ENCODE measurements around the gene GINS1.

The GINS1 gene

DNA sequence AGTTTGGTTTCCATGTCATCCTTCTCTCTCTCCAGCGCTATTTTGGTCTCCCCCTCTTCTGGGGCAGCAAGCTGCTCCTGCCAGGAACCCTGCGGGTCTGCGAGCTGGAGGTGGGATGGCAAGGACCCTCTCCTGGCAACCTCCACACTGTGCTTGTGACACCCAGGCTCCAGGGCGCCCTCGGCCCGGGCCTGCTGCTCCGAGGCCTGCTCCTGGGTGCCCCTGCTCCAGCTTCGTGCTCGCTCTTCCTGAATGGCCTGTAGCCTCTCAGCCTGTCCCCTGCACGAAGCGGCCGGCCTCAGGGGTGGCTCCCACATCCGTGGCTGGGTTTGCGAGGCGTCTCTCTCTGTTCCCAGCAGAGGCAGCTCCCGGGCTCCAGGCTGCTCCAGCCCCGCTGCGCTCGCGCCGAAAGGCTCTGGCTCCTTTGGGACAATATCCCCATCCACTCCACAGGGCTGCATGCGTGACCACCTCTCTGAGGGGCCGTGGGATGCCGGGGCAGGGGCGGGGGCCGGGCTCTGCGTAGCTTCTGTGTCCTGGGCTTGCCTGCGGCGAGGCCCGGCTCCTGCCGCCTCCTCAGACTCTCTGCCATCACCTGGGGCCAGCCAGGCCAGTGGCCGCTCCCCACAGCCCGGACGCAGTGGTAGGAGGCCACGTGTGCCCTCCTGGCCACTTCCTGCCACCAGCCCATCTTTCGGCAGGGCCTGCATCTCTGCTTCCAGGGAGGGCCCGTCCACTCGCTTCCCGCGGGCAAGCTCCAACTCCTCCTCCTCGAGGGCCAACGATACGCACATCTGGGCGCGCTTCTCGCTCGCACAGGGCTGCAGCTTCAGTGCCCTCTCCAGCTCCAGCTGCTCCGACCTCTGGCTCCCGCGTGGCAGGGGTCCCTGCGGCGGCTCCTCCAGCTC is 68.9 kb downstream of the GINS1 start:
- DNase-seq (ENCODE audit: low read depth in 2 of 3, low spot score in 1 of 3) = no peak

DNA sequence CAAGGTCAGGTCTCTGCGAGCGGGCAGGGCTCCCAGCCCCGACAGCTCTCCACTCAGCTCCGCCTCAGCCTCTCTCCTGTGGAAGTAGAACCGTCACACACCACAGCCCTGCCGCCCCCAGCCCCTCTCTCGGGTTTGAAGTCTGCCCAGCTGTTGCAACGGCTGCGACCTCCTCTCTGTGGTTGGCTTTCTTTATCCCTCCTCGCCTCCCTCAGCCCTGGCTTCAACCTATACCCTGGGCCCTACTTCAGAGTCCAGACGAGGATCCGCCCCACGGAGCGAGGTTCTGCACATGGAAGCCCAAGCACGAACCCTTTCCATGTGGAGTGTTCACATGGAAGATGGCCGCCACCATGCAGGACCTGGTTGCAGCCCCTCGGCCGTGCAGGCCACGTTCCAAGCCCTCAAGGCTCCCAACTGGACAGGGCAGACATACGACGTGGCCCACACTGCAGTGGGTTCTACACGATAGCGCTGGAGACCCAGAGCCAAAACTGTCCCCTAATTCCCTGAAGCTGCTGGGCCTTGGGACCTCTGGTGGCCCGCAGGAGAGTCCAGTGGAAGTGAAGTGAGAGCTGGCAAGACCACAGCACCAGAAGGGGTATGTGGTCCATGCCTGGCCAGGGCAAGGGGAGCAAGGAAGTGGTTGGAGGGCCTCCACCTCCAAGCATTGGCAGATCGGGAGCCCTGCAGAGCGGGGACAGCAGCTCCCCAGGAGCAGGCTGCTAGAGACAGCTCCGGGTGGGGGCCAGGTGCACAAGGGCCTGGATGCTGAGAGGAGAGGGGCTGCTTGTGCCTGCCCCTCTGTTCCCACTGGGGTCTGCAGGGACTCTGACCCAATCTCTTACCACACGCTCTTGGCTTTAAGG is 69.8 kb downstream of the GINS1 start:
- no peak for DNase-seq (ENCODE audit: low read depth in 2 of 3, low spot score in 1 of 3)

DNA sequence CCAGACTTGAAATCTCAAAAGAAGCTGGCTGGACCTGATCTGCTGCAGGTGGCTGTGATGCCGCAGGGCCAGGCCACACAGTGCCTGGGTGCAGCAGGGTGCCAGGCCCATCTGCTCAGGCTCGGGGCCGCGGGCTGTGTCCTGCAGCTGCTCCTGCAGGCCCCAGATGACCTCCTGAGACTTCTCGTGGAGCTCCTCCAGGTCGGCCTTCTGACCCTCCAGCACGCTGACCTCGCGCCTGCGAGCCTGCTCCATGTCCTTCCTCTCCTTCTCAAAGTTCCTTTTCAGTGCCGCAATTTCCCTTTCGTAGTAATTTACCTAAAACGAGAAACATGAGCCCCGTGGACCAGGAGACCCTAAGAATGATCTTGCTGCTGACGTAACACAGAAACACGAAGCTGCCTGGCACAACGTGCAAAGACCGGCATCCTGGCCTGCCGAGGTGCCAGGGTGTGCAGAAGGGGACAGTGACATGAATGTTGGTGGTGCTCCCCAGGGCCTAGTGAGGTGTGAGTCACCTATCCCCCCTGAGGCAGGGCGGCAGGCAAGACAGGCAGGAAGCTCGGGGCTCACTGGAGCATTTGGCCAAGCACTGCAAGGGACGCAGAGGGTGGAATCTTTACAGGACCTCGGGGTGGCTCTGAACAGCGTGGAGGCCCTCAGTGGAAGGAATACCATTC is 71.6 kb downstream of the GINS1 start:
- DNase-seq (ENCODE audit: low read depth in 2 of 3, low spot score in 1 of 3) = no peak

DNA sequence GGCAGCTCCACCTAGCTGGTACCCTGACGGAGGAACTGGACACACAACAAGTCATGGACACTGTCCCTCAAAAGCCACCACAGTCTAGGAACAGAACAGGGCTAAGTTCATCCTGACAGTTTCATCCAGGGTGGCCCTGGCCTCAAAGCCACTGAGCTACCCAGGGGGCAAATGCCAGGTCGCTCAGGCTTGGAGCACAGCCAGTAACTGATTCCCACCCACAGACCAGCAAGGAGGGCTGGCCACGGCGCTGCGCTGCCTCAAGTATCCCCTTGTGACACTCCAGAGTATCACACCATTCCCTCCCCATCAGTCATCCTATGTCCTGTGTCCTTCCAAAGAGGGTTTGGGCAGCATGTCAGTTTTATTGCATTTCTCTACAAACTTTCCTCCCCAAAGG is 72.2 kb downstream of the GINS1 start:
- DNase-seq (ENCODE audit: low read depth in 2 of 3, low spot score in 1 of 3) = no peak

DNA sequence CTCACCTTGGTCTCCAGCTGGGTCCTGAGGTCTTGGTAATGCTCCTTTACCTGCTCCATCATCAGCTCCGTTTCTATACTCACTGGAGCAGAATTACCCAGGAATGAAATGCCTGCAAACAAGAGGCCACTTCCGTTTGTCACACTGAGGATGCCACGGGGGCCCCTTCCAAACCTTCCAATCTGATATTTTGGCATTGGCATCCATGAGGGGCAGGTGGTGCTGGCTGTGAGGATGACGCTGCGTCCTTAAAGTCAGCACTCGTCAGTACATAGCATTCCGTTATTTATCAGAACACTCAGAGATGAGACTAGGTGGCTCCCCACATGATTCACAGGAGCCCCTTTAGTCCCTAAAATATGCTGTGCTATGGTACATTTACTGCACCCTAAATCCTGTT is 72.7 kb downstream of the GINS1 start:
- DNase-seq (ENCODE audit: low read depth in 2 of 3, low spot score in 1 of 3) = no peak

DNA sequence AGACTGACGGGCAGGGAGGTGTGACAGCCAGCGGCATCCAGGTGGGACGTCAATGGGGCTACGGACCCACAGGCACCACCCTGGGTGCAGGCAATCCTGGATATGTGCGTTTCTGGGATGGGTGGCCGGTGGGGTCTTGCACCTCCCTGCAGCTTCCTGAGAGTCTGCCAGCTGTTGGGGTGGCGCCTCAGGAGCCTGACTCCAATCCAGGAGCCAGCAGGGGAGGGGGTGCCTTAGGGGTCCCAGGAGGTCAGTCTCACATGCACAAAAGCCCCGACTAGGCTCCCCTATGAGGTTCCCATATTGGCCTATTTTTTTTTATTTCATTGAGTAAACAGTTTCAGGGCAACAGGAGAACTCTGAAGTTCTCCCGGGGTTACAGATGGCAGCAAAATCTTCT is 73.3 kb downstream of the GINS1 start:
- no peak for DNase-seq (ENCODE audit: low read depth in 2 of 3, low spot score in 1 of 3)

DNA sequence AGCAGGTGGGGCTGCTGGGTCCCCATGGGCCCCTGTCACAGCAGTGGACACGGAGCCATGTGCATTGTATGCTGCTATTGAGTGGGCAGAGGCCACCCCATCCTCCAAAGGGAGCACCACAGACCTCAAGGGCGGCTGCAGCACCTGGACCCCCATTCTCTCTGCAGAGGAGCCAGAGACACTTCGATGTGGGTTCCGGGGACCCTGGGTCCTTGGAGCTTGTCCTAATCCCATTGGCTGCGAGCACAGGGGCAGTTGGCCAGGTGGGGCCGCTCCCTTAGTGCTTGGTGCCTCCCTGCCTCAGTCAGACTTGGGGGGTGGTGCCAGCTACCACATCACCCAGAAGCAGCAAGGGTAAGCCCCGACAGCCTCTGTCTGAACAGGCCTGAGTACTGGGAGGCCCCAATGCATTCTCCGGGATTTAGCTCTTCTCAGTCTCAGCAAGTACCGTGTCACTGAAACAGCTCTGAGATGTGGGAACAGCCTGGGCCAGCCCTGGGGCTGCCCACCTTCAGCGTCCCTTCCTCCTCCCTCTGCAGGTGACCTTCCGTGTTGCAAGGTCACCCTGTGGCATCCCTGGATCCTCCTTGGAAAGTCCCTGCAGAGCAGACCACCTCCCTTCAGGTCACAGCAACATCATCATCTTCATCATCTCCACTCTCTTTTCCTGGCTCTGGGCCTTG is 73.9 kb downstream of the GINS1 start:
- no peak for DNase-seq (ENCODE audit: low read depth in 2 of 3, low spot score in 1 of 3)

DNA sequence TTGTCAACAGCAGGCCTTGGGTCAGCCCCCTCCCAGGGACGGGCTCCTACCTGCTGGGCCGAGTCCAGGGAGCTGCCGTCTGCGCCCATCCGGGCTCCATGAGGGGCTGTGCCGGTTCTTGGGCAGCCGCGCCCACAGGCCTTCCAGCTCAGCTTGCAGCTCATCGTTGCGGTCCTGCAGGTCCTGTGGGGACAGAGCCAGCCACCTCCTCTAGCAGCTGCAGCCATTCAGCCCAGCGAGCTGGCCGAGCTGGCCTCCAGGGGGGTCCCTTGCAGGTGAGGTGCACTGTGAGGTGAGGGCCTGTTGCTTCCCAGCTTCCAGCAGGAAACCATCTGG is 74.4 kb downstream of the GINS1 start:
- no peak for DNase-seq (ENCODE audit: low read depth in 2 of 3, low spot score in 1 of 3)

DNA sequence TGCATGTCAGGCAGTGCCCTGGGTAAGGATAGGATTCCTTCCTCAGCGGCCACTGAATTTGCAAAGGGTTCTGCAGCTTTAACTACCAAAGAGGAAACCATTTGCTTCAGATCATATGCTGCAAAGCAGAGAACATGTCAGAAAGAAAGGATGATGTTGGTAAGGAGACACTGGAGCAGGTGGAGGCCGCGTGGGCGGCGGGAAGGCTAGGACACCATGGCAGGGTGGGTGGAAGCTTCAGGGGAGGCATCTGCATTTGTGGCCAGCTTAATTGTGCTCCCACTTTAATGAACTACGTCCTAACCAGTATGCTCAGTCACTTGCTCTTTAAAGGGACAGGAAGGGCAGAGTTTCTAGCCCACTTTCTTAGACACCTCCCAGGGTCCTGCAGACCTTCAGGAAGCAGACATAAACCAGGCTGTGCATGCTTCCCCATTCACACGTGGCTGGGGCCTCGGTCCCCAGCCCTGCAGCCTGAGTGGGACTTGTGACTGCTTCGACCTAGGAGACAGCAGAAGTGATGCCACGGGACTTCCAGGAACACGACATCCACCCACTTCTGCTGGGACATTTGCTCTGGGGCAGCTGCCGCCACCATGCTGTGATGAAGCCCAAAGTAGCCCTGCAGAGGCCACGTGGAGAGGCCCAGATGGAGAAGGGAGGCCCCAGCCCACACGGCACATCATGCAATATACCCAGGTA is 76.1 kb downstream of the GINS1 start:
- DNase-seq (ENCODE audit: low read depth in 2 of 3, low spot score in 1 of 3) = no peak

DNA sequence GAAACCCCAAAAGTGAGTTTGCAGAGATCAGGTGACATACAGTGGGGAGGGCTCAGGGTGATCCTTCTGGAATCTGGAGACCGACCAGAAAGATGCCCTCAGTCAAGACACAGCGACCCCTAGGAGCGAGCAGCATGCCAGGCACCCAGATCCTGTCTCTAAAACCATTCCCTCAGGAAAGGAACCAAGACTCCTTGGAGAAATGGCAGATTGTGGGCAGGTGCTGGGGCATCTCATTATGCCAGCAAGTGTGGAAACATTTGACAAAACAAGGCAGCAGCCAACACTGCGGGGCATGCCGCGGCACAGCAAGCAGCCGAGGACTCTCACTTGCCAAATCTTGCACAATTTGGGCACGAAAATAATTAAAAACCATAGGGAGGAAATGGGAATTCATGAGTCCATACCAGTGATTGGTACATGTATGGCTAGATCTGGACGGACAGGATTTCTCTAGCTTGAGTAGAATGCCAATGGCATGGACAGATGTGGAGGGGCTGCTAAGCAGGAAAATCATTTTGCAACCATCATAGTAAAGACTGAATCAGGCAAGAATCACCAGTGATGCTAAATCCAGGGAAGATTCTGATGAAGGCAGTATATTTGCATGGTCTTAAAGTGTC is 76.9 kb downstream of the GINS1 start:
- no peak for DNase-seq (ENCODE audit: low read depth in 2 of 3, low spot score in 1 of 3)

DNA sequence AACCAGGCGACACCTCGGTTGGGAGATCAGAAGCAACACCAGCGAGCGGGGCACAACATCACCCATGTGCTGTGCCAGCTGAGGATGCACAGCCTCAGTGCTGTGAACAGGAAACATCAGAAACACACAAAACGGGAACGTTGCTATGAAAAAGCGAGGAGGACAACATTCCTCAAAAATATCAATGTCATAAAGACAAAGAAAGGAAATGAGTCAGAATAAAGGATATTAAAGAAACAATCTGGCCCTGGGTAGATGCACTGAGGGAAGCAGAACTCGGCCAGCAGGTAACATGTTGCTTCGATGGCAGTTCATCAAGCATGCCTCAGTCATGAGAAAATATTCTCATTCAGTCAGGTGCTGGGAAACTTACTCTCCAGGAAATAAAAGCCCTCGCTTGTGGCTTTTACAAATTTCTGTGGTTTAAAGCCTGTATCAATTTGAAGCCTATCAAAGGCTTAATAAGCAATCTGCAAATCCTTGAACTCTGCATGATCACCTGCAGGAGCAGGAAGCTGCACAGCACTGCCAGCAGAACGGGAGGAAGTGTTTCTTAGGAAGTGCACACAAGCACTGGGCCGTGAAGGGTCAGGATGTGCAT is 77.5 kb downstream of the GINS1 start:
- no peak for DNase-seq (ENCODE audit: low read depth in 2 of 3, low spot score in 1 of 3)

DNA sequence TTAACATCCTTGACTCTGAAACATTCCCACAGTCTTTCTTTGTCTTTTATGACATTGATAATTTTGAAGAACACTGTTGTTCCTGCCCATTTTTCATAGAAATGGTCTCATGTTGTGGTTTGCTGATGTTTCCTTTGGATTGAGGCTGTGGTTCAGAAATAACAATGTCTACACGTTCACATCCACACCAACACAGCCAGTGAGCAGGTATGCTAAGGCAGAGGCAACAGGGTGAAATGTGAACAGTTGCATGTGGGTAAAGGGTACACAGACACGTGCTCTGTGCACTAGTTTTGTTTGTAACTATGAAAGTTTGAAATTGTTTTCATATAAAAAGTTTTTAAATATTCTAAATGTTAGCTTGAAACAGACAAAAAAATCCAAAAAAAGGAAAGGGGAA is 78.4 kb downstream of the GINS1 start:
- no peak for DNase-seq (ENCODE audit: low read depth in 2 of 3, low spot score in 1 of 3)

DNA sequence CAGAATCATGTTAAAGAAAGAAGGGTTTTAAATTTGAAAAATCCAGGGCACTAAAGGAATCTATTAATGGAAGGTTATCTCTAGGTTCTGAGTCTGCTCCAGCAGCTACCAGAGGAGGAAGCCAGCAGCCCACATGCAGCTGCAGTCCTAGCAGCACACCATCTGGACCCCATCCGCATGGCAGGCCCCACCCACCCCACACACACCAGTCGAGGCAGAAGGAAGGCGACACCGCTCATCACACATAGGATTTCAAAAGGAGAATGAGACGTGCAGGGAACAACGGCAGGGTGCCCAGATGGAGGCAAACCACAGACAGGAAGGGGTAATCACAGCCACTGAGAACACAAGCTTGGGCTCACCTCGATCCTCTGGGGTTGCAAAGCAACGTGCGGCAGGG is 78.9 kb downstream of the GINS1 start:
- DNase-seq (ENCODE audit: low read depth in 2 of 3, low spot score in 1 of 3) = no peak

DNA sequence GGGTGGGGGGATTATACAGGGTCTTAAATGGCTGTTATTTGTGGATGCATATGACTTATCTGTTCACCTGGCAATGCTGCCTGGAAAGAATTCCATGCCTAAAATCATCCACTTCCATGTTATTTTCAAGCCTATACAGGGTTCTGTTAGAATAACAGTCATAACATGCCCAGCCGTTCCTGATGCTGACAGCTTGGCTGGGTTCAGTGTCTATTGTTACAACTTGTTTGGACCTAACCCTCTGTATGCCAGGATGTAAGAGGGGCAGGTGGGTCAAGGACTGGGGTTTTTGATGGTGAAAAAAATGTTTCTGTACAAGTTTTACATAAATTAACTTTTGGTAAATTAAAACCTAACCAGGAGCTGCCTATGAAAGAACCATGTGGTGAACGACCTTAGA is 79.8 kb downstream of the GINS1 start:
- no peak for DNase-seq (ENCODE audit: low read depth in 2 of 3, low spot score in 1 of 3)

DNA sequence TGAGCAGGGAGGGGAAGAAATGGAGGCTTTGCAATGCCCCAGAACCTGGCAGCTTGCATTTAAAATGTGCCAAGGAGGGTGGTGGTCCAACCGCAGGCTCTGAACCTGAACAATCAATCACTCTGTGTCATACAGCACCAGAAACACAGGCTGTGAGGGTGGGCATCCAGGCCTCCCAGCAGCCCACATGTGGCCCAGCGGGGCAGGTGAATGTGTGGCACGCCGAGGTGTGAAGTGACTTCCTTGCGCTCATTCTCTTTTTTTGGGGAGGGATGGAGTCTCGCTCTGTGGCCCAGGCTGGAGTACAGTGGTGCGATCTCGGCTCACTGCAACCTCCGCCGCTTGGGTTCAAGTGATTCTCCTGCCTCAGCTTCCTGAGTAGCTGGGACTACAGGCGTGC is 80.5 kb downstream of the GINS1 start:
- DNase-seq (ENCODE audit: low read depth in 2 of 3, low spot score in 1 of 3) = no peak

DNA sequence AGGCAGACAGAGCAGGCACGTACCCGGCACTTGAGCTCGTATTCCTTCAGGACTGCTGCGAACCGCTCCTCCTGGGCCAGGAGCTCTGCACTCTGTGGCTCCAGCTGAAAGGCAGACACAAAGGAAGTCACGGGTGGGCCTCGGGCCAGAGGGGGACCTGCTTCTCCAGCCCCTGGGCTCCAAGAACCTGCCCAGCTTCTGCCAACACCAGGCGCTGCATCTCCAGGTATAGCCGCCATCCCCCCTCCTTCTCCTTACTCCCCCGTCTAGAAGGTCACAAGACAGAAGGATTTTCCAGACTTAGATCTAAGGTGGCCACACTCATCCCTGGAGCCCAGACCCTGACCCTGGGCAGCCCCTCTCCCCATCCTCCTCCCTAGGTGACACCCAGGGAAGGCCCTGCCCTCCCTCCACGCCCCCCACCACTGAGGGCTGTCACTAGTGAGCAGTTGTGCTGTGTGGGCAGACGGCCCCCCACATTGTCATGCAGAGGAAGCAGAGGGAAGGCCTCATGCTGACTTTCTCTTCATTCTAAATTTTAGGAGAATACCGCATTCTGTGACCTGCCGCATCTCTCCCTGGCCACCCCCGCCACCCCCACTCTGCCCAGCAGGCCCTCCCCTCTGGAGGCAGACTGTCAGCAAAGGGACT is 81.9 kb downstream of the GINS1 start:
- no peak for DNase-seq (ENCODE audit: low read depth in 2 of 3, low spot score in 1 of 3)

DNA sequence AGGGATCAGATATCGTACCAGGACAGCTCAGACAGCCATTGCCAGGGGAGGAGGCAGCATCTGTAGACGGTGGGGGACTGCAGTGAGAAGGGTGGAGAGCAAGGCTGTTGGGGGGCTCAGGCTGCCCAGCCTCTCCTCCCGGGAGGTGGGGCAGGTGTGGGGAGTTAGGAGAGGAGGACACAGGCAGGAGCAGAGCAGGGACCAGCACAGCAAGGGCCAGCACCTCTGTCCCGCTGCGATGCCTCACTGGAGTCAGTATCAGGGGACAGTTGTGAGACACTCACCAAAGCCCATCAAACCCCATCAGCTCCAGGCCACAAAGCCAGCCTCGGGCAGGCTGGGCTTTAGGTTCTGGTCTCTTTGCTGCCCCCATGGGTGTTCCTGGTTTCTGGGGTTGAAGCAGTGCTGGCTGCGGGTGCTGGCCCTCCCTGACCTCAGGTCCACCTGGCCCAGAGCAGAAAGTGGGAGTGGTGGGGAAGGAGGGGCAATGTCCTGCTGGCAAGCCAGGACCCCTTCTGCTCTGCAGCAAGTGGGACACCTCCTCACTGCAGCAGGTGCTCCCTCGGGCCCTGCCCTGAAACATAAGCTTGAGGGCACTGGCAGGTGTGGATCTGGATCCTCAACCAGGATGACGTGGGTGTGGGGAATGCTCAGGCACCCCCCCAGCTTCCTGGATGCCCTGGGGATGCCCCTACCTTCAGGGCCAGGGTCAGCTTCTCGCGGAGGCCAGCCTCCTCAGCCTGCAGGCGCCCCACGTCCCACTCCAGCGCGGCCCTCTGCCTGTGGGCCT is 83.4 kb downstream of the GINS1 start:
- DNase-seq (ENCODE audit: low read depth in 2 of 3, low spot score in 1 of 3) = no peak

DNA sequence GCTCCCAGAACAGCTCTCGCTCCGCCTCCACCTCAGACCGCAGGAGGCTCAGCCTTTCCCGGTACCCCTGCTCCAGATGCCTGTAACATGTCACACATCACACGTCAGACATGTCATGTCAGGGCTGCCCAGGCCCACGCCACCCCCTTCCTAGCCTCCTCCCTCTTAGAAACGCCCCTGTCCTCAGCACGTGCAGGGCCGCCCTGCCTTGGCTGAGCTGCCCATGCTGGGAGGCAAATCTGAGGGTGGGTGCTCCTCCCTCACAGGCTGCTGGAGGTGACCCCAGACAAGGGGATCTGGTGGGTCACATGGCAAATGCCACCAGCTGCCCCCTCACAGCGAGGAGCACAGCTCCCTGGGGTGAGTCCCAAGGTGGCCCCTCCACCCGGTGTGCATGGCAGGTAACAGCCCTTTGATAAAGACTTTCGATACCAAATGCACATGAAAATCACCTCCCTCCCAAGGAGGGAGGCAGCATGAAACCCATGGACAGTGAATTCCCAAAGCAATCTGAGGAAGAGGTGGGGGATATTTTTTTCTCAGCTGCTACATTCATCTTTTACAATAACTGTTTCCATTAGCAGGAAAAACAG is 84.1 kb downstream of the GINS1 start:
- DNase-seq (ENCODE audit: low read depth in 2 of 3, low spot score in 1 of 3) = no peak

Data from stimulated activated CD4-positive, alpha-beta T cell treated with anti-CD3 and anti-CD28 coated beads, Interleukin-12 subunit alpha, Interleukin-12 subunit beta, amount 100 ng/mL, for 48 hours (primary cell).